ENCODE results near the gene MLLT10.
"Not testable (repeated sequence)": the region's sequence is repeated elsewhere in the genome, so short reads cannot be mapped to it uniquely, and the experiment has no call there.

Gene MLLT10

GRCh38 chr10:21712975-21713374 is 178.9 kb downstream of the MLLT10 start:
- TF ChIP-seq ZFP3 (CRISPR knock-in tag; IDR thresholded peaks at IDR 0.05) (no peak), ZNF565 (CRISPR knock-in tag; conservative IDR thresholded peaks at IDR 0.05; ENCODE audit: low read depth) (no peak), GLIS3 (CRISPR knock-in tag; IDR thresholded peaks at IDR 0.05) (no peak), POU6F1 (CRISPR knock-in tag; IDR thresholded peaks at IDR 0.05; ENCODE audit: borderline replicate concordance, low read depth) (no peak), ISL1 (CRISPR knock-in tag; IDR thresholded peaks at IDR 0.05) (no peak), ZFP30 (CRISPR knock-in tag; IDR thresholded peaks at IDR 0.05) (no peak), BACH2 (CRISPR knock-in tag; IDR thresholded peaks at IDR 0.05; ENCODE audit: borderline replicate concordance) (no peak), ESRRG (CRISPR knock-in tag; IDR thresholded peaks at IDR 0.05) (no peak), OSR1 (CRISPR knock-in tag; IDR thresholded peaks at IDR 0.05) (no peak), SNAI2 (CRISPR knock-in tag; IDR thresholded peaks at IDR 0.05) (no peak), TSHZ2 (CRISPR knock-in tag; IDR thresholded peaks at IDR 0.05) (no peak), CSRNP3 (CRISPR knock-in tag; IDR thresholded peaks at IDR 0.05) (no peak), CSDC2 (CRISPR knock-in tag; IDR thresholded peaks at IDR 0.05) (no peak), ZNF70 (CRISPR knock-in tag; IDR thresholded peaks at IDR 0.05) (no peak), PPARA (CRISPR knock-in tag; IDR thresholded peaks at IDR 0.05; ENCODE audit: borderline replicate concordance) (no peak), ARNTL (CRISPR knock-in tag; IDR thresholded peaks at IDR 0.05; ENCODE audit: borderline replicate concordance, low read depth) (no peak), TOX (CRISPR knock-in tag; IDR thresholded peaks at IDR 0.05; ENCODE audit: borderline replicate concordance) (no peak), RARB (CRISPR knock-in tag; IDR thresholded peaks at IDR 0.05) (no peak), ZNF8 (CRISPR knock-in tag; IDR thresholded peaks at IDR 0.05) (no peak)
- TF ChIP-seq, protein P1, sequence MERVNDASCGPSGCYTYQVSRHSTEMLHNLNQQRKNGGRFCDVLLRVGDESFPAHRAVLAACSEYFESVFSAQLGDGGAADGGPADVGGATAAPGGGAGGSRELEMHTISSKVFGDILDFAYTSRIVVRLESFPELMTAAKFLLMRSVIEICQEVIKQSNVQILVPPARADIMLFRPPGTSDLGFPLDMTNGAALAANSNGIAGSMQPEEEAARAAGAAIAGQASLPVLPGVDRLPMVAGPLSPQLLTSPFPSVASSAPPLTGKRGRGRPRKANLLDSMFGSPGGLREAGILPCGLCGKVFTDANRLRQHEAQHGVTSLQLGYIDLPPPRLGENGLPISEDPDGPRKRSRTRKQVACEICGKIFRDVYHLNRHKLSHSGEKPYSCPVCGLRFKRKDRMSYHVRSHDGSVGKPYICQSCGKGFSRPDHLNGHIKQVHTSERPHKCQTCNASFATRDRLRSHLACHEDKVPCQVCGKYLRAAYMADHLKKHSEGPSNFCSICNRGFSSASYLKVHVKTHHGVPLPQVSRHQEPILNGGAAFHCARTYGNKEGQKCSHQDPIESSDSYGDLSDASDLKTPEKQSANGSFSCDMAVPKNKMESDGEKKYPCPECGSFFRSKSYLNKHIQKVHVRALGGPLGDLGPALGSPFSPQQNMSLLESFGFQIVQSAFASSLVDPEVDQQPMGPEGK (CRISPR knock-in tag; IDR thresholded peaks at IDR 0.05; ENCODE audit: borderline replicate concordance): no peak
- no peak for ATAC-seq

DNA sequence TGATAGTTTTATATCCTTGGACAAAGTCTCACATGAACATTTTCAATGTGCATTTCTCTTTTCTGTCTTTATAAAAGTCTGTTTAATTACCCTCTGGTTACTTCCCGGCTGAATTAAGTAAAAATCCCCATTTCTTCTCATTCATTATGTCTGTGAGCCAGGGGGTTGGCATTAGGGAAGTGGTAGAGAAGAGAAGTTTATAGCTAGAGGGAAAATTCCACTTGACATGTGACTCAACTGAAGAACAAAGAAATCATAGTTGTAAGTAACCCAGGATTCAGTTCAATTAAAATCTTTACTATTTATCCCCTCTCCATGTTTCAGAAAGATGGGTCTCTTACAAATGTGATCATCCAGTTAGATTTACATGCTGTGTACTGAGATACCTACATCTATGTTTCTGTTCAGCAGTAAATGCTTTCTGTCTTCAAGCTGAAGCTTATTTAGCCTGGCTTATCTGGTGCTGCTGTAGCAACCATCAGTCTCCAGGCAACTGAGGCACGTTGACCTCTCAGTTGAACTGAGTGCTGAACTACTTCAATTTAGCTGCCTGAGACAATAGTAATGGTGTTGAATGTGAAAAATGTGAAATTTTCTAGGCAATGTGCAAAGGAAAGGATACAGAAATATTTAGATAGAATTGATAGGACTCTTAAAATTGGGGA is 181.6 kb downstream of the MLLT10 start:
- no peak for TF ChIP-seq GLIS3 (CRISPR knock-in tag; IDR thresholded peaks at IDR 0.05)
- TF ChIP-seq, protein P1 (CRISPR knock-in tag; IDR thresholded peaks at IDR 0.05; ENCODE audit: borderline replicate concordance): no peak
- no peak for TF ChIP-seq ESRRG (CRISPR knock-in tag; IDR thresholded peaks at IDR 0.05)
- no peak for TF ChIP-seq TCF4 (CRISPR knock-in tag; IDR thresholded peaks at IDR 0.05; ENCODE audit: borderline replicate concordance)
- no peak for TF ChIP-seq OSR1 (CRISPR knock-in tag; IDR thresholded peaks at IDR 0.05)
- TF ChIP-seq CSRNP3 (CRISPR knock-in tag; IDR thresholded peaks at IDR 0.05): no peak
- no peak for TF ChIP-seq RARB (CRISPR knock-in tag; IDR thresholded peaks at IDR 0.05)
- TF ChIP-seq ZC3H10 (CRISPR knock-in tag; IDR thresholded peaks at IDR 0.05): no peak
- TF ChIP-seq PPARA (CRISPR knock-in tag; IDR thresholded peaks at IDR 0.05; ENCODE audit: borderline replicate concordance): no peak
- no peak for ATAC-seq

DNA sequence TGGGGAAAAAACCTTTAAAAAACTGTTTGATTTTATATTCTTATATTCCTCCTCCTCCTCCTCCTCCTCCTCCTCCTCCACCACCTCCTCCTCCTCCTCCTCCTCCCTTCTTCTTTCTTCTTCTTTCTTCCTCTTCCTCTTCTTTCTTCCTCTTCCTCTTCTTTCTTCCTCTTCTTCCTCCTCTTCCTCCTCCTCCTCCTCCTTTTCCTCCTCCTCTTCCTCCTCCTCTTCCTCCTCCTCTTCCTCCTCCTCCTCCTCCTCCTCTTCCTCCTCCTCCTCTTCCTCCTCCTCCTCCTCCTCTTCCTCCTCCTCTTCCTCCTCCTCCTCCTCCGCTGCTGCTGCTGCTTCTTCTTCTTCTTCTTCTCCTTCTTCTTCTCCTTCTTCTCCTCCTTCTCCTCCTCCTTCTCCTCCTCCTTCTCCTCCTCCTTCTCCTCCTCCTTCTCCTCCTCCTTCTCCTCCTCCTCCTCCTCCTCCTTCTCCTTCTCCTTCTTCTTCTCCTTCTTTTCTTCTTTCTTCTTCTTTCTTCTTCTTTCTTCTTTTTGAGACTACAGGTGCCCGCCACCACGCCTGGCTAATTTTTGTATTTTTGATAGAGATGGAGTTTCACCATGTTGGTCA is 183.5 kb downstream of the MLLT10 start:
- ATAC-seq: not testable (repeated sequence)
